HepG2 (cell line): ENCODE data around the gene MACROD2. TPM values are rescaled to one million over a fixed set of nuclear protein-coding genes. Genes with fewer than 3 reads are reported as not detected.

Experiments
- BCL6 ChIP-seq: IDR thresholded peaks from 2 replicates; pipeline ENCODE4 v1.6.1; 2016; ENCODE audit warnings: missing genetic modification reagents, missing compliant biosample characterization
- CCDC6 ChIP-seq: sonication (generic); formaldehyde crosslinking; IDR thresholded peaks from 2 replicates; pipeline ENCODE4 v1.8.1; 2022; ENCODE audit warnings: mild to moderate bottlenecking, missing genetic modification reagents, moderate library complexity
- CREB1 ChIP-seq, 2 experiments: fragments of 450-650 bp in 1 of 2; IDR thresholded peaks; 2 replicates each; pipeline ENCODE4 v1.6.1; 2016 to 2017; ENCODE audit warnings: control low read depth in 1 of 2, mild to moderate bottlenecking in 1 of 2, missing compliant biosample characterization in 1 of 2, missing genetic modification characterization in 1 of 2
- CREB3 ChIP-seq: sonication (generic); formaldehyde crosslinking; IDR thresholded peaks from 2 replicates; pipeline ENCODE4 v1.5.0; 2020; ENCODE audit warnings: missing genetic modification reagents
- CREM ChIP-seq, 2 experiments: sonication (generic) in 1 of 2; formaldehyde crosslinking in 1 of 2; IDR thresholded peaks; 2 replicates each; pipeline versions ENCODE4 v1.4.0 to v1.6.1; 2016 to 2020; ENCODE audit warnings: antibody characterized with exemption in 1 of 2, mild to moderate bottlenecking in 1 of 2, missing genetic modification reagents in 1 of 2
- DNMT3B ChIP-seq: conservative IDR thresholded peaks from 2 replicates; pipeline ENCODE4 v1.6.1; 2016; ENCODE audit warnings: missing biosample characterization, control low read depth
- FOXA1 ChIP-seq, 2 experiments: fragments of 450-650 bp in 1 of 2; sonication (generic) in 1 of 2; formaldehyde crosslinking in 1 of 2; IDR thresholded peaks; 2 replicates each; pipeline versions ENCODE4 v1.4.0 to v1.6.1; 2016 to 2020; ENCODE audit warnings: missing genetic modification reagents in 1 of 2
- MAFK ChIP-seq, 2 experiments: IDR thresholded peaks in 1 of 2; conservative IDR thresholded peaks in 1 of 2; 2 replicates each; pipeline ENCODE4 v1.6.1; 2011; ENCODE audit warnings: improper control_type of control experiment in 2 of 2, low read length in 2 of 2
- NR2C2 ChIP-seq: sonication (generic); formaldehyde crosslinking; IDR thresholded peaks from 2 replicates; pipeline ENCODE4 v1.4.0; 2020; ENCODE audit warnings: missing genetic modification reagents, mild to moderate bottlenecking, moderate library complexity, borderline replicate concordance
- RXRB ChIP-seq: IDR thresholded peaks from 2 replicates; pipeline ENCODE4 v1.6.1; 2016; ENCODE audit warnings: borderline replicate concordance, missing genetic modification reagents, missing compliant biosample characterization
- SOX13 ChIP-seq, 3 experiments: fragments of 450-650 bp in 1 of 3; sonication (generic) in 1 of 3; formaldehyde crosslinking in 1 of 3; IDR thresholded peaks in 2 of 3; conservative IDR thresholded peaks in 1 of 3; 2 replicates each; pipeline versions ENCODE4 v1.5.0 to v1.6.1; 2016 to 2020; ENCODE audit warnings: antibody characterized with exemption in 1 of 3, mild to moderate bottlenecking in 1 of 3, missing compliant biosample characterization in 1 of 3, missing genetic modification reagents in 1 of 3, moderate library complexity in 1 of 3
- SP140L ChIP-seq: sonication (generic); formaldehyde crosslinking; IDR thresholded peaks from 2 replicates; pipeline ENCODE4 v1.4.0; 2020; ENCODE audit warnings: missing genetic modification reagents, borderline replicate concordance
- TBL1XR1 ChIP-seq: fragments of 150-350 bp; IDR thresholded peaks from 2 replicates; pipeline ENCODE4 v1.6.1; 2014; ENCODE audit warnings: borderline replicate concordance, low read length; ENCODE audit not compliant: partially characterized antibody
- THRA ChIP-seq: sonication (generic); formaldehyde crosslinking; IDR thresholded peaks from 2 replicates; pipeline ENCODE4 v1.4.0; 2020; ENCODE audit warnings: missing genetic modification reagents, borderline replicate concordance
- UBTF ChIP-seq: sonication (generic); formaldehyde crosslinking; IDR thresholded peaks from 2 replicates; pipeline ENCODE4 v1.4.0; 2020; ENCODE audit warnings: mild to moderate bottlenecking, missing genetic modification reagents
- ZBTB2 ChIP-seq: sonication (generic); formaldehyde crosslinking; IDR thresholded peaks from 2 replicates; pipeline ENCODE4 v1.8.0; 2022; ENCODE audit warnings: low read depth, missing genetic modification reagents
- ZGPAT ChIP-seq: IDR thresholded peaks from 2 replicates; pipeline ENCODE4 v1.6.1; 2016; ENCODE audit warnings: mild to moderate bottlenecking
- ZNF180 ChIP-seq: sonication (generic); formaldehyde crosslinking; IDR thresholded peaks from 2 replicates; pipeline ENCODE4 v1.4.0; 2020; ENCODE audit warnings: low read depth, missing genetic modification reagents, borderline replicate concordance
- ZNF878 ChIP-seq: sonication (generic); formaldehyde crosslinking; IDR thresholded peaks from 2 replicates; pipeline ENCODE4 v1.8.1; 2023; ENCODE audit warnings: mild to moderate bottlenecking, missing genetic modification reagents, moderate library complexity
- polyA plus RNA-seq, 8 experiments: library from polyadenylated mRNA; depleted of rRNA in 3 of 8; stranded (reverse) in 7 of 8; unstranded in 1 of 8; fragments of >200 nt; fragmentation: Illumina TruSeq in 4 of 8; extraction: Trizol in 4 of 8; gene quantifications; 2 replicates each; pipeline versions ENCODE4 v1.2.1 to v1.2.3, GENCODE V29; 2011 to 2016; ENCODE audit warnings: low read depth in 4 of 8, missing spikeins in 1 of 8, mixed read lengths in 1 of 8; ENCODE audit not compliant: insufficient read depth in 1 of 8
- total RNA-seq, 5 experiments: library from RNA; depleted of rRNA; stranded (reverse); fragments of >200 nt; fragmentation: Illumina TruSeq; extraction: Trizol; gene quantifications; 2 replicates each; pipeline ENCODE4 v1.2.3, GENCODE V29; 2016; ENCODE audit warnings: low read depth in 1 of 5

MACROD2 gene
- total and polyA plus RNA-seq, 2 of the 13 experiments (the other 11 are each of a cell fraction or from before 2014, with no cell fraction given), result 0.13 to 0.51 TPM

- TF ChIP-seq CREB1 (IDR thresholded peaks at IDR 0.05), result peak; percentile 63
- TF ChIP-seq CREB1 (CRISPR knock-in tag; IDR thresholded peaks at IDR 0.05), result peak; percentile 35; the same call in 1 of the 2 replicates
- no peak for TF ChIP-seq TBL1XR1
- no peak for TF ChIP-seq ZNF180 (CRISPR knock-in tag)
- peak; percentile 90 for TF ChIP-seq RXRB (CRISPR knock-in tag)
- TF ChIP-seq THRA (CRISPR knock-in tag), result no peak
- no peak for TF ChIP-seq ZBTB2 (CRISPR knock-in tag)
- no peak for TF ChIP-seq SOX13 (IDR thresholded peaks at IDR 0.05)
- TF ChIP-seq SOX13 (CRISPR knock-in tag; conservative IDR thresholded peaks at IDR 0.05 in 1 of 2, IDR thresholded peaks at IDR 0.05 in 1 of 2), result peak in 1 of 2 experiments; percentile 10; a peak in 1 of 4 replicates
- TF ChIP-seq CCDC6, result peak; percentile 54; the same call in 1 of the 2 replicates
- peak; percentile 52; the same call in 1 of the 2 replicates for TF ChIP-seq NR2C2
- TF ChIP-seq CREM (IDR thresholded peaks at IDR 0.05), result peak; percentile 44; the same call in 1 of the 2 replicates
- no peak for TF ChIP-seq CREM (CRISPR knock-in tag; IDR thresholded peaks at IDR 0.05)
- TF ChIP-seq SP140L (CRISPR knock-in tag), result no peak
- TF ChIP-seq DNMT3B (CRISPR knock-in tag), result no peak
- no peak for TF ChIP-seq UBTF
- TF ChIP-seq ZGPAT, result 0 out of 2 replicates have a peak, but pooled peaks have one; percentile 17
- 0 out of 2 replicates have a peak, but pooled peaks have one; percentile 68 for TF ChIP-seq ZNF878 (CRISPR knock-in tag)
- no peak for TF ChIP-seq CREB3
- TF ChIP-seq FOXA1 (IDR thresholded peaks at IDR 0.05), result no peak
- TF ChIP-seq FOXA1 (CRISPR knock-in tag; IDR thresholded peaks at IDR 0.05), result peak; percentile 60; the same call in 1 of the 2 replicates
- TF ChIP-seq MAFK (conservative IDR thresholded peaks at IDR 0.05 in 1 of 2, IDR thresholded peaks at IDR 0.05 in 1 of 2; ENCODE audit: low read length in 2 of 2), result no peak
- TF ChIP-seq BCL6 (CRISPR knock-in tag), result peak; percentile 24; the same call in 1 of the 2 replicates
Observed at GRCh38 chr20:14956026-14956425, 960.7 kb downstream of the MACROD2 start (continued).
